ENCODE measurements around the gene DOCK11. TPM values are rescaled to one million over a fixed set of nuclear protein-coding genes. Genes with fewer than 3 reads are reported as not detected.
A peak's percentile ranks its signal among the peaks of the same experiment; 100 is the strongest.

DOCK11 gene
- total and polyA plus RNA-seq, 2 of the 4 experiments (the other 2 are of a cell fraction) = 3.9 to 13.1 TPM

DNA sequence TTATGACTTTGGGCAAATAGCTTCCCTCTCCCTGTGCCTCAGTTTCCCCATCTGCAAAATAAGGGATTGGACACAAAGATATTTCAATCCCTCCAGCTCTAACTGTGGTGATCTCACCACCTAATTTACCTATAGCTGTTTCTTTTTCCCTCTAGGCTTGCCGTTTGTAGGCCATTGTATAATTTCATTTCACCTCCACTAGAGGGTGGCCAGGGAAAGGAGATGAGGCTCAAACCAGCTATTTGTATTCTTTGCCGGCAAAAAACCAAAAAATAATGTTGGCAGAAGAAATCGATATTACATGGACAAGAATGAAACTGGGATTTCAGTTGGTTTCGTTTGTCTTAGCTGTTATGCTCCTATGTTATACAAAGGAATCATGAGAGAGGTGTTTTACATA, 36.1 kb upstream of the DOCK11 start:
- POLR2A ChIA-PET (ENCODE audit: unreplicated experiment) = no interaction called here
- H3K56ac ChIP-seq (ENCODE audit: extremely low read depth, insufficient read depth, low read length) = no peak overlapping the region
- H3K4me3 ChIP-seq (ENCODE audit: insufficient read depth, low read depth, low read length) = no peak overlapping the region
- H4K8ac ChIP-seq (ENCODE audit: low read depth in 2 of 2, low read length in 2 of 2) = no peak overlapping the region
- no peak overlapping the region for H3K9ac ChIP-seq (ENCODE audit: low read depth, low read length)
- H3K4ac ChIP-seq (ENCODE audit: low read depth, low read length) = no peak overlapping the region
- no peak overlapping the region for H4K91ac ChIP-seq (ENCODE audit: insufficient read depth, low read depth, low read length)
- no peak overlapping the region for H4K5ac ChIP-seq (ENCODE audit: low read depth, low read length)
- no peak overlapping the region for H3K27ac ChIP-seq (ENCODE audit: insufficient read depth, low read length)
- H2AFZ ChIP-seq (replicated peaks; ENCODE audit: low read length, poor library complexity) = no peak overlapping the region
- peak; percentile 68; the same call in 1 of the 2 replicates for ATAC-seq (ENCODE audit: low read depth)
- no peaks in the 10 kb centered on the region for H3K9me1 ChIP-seq (ENCODE audit: insufficient read depth, low read length)
- H3K18ac ChIP-seq (ENCODE audit: low read depth, low read length) = no peak overlapping the region
- CTCF ChIA-PET = interaction anchor here (0.5 to 2.2 kb wide), 13 partner anchors 8 to 185 kb away, joined by 3 to 20 read pairs (median 4); no protein-coding TSS in a partner anchor
- no peak overlapping the region for H2BK5ac ChIP-seq (ENCODE audit: low read depth, low read length, poor library complexity, severe bottlenecking)
- H3K36me3 ChIP-seq (ENCODE audit: control insufficient read depth, insufficient read depth, low read length) = no peaks in the 10 kb centered on the region
- H3K14ac ChIP-seq (replicated peaks; ENCODE audit: low read depth, low read length) = no peak overlapping the region
- dilution Hi-C loops (cut with HindIII; ENCODE audit: low sequenced_read_pairs, unreplicated experiment) = no loop called here
- in situ Hi-C loops (cut with MboI; ENCODE audit: low sequenced_read_pairs) = loop anchor here (10.0 to 25.0 kb wide), 2 partner anchors 145 to 353 kb away; partner anchors contain the start of gene ZCCHC12
- no peaks in the 10 kb centered on the region for H4K20me1 ChIP-seq (ENCODE audit: insufficient read depth, low read length)
- TF ChIP-seq MAZ (IDR thresholded peaks at IDR 0.05; ENCODE audit: borderline replicate concordance, low read depth, low read length) = no peak
- TF ChIP-seq, protein P1, sequence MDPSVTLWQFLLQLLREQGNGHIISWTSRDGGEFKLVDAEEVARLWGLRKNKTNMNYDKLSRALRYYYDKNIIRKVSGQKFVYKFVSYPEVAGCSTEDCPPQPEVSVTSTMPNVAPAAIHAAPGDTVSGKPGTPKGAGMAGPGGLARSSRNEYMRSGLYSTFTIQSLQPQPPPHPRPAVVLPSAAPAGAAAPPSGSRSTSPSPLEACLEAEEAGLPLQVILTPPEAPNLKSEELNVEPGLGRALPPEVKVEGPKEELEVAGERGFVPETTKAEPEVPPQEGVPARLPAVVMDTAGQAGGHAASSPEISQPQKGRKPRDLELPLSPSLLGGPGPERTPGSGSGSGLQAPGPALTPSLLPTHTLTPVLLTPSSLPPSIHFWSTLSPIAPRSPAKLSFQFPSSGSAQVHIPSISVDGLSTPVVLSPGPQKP (IDR thresholded peaks at IDR 0.05; ENCODE audit: borderline replicate concordance, low read depth, low read length) = no peak
- TF ChIP-seq, protein P2, sequence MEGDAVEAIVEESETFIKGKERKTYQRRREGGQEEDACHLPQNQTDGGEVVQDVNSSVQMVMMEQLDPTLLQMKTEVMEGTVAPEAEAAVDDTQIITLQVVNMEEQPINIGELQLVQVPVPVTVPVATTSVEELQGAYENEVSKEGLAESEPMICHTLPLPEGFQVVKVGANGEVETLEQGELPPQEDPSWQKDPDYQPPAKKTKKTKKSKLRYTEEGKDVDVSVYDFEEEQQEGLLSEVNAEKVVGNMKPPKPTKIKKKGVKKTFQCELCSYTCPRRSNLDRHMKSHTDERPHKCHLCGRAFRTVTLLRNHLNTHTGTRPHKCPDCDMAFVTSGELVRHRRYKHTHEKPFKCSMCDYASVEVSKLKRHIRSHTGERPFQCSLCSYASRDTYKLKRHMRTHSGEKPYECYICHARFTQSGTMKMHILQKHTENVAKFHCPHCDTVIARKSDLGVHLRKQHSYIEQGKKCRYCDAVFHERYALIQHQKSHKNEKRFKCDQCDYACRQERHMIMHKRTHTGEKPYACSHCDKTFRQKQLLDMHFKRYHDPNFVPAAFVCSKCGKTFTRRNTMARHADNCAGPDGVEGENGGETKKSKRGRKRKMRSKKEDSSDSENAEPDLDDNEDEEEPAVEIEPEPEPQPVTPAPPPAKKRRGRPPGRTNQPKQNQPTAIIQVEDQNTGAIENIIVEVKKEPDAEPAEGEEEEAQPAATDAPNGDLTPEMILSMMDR (conservative IDR thresholded peaks at IDR 0.05; ENCODE audit: low read depth, low read length) = peak; percentile 67
- no peak for TF ChIP-seq RFX5 (IDR thresholded peaks at IDR 0.05; ENCODE audit: low read depth, low read length)
- TF ChIP-seq POLR2A (IDR thresholded peaks at IDR 0.05; ENCODE audit: low read depth, low read length) = no peak
- TF ChIP-seq SMC3 (IDR thresholded peaks at IDR 0.05; ENCODE audit: low read depth, low read length) = peak; percentile 56
- TF ChIP-seq CHD1 (IDR thresholded peaks at IDR 0.05; ENCODE audit: low read depth, low read length) = no peak
- peak; percentile 76 for TF ChIP-seq RAD21 (IDR thresholded peaks at IDR 0.05; ENCODE audit: low read length)
- no peak overlapping the region for H2AK5ac ChIP-seq (ENCODE audit: low read depth, low read length)
- no peaks in the 10 kb centered on the region for H3K79me1 ChIP-seq (ENCODE audit: low read depth in 1 of 2, low read length in 2 of 2)
- H3K27me3 ChIP-seq (ENCODE audit: control insufficient read depth, insufficient read depth, low read length) = no peaks in the 10 kb centered on the region
- no peak overlapping the region for H2BK20ac ChIP-seq (ENCODE audit: low read depth, low read length)
- H2AK9ac ChIP-seq (replicated peaks; ENCODE audit: low read depth, low read length, poor library complexity) = no peak overlapping the region
- no peak overlapping the region for H2BK15ac ChIP-seq (ENCODE audit: low read depth, low read length)
- no peak overlapping the region for H3K23ac ChIP-seq (ENCODE audit: low read depth, low read length)
- intact Hi-C loops (cut with micrococcal nuclease) = loop anchor here (1.0 to 10.0 kb wide), 2 partner anchors 142 to 345 kb away; no protein-coding TSS in a partner anchor
- DNase-seq = peak; percentile 47
- WGBS, 2 experiments (ENCODE audit: extremely low coverage in 2 of 2, insufficient read length in 1 of 2) = no CpG with 5 or more reads among the region's 4 CpGs
- no peak overlapping the region for H3K4me2 ChIP-seq (ENCODE audit: low read depth, low read length)
- H2BK120ac ChIP-seq (ENCODE audit: low read depth, low read length) = no peak overlapping the region
- H3K4me1 ChIP-seq (ENCODE audit: control insufficient read depth, insufficient read depth, low read length) = no peaks in the 10 kb centered on the region
- BruUV-seq (replicated peaks) = no TSS peak
- no peaks in the 10 kb centered on the region for H3K9me3 ChIP-seq (ENCODE audit: control insufficient read depth, insufficient read depth, low read length)
